NCI-H146 treated with DMSO at 0.1 percent for 48 hours (cell line): ENCODE data around the gene FOLH1.
"Not testable (repeated sequence)": the region's sequence is repeated elsewhere in the genome, so short reads cannot be mapped to it uniquely, and the experiment has no call there.

ENCODE experiments used
- DNase-seq: peaks from one replicate; lab custom pipeline; 2025; ENCODE audit not compliant: unreplicated experiment; lab: John Stamatoyannopoulos, UW

The FOLH1 gene

GRCh38 chr11:49208006-49208721, at the start of gene FOLH1:
FOLH1 (minus strand) TSS chr11:49208602; CDS start chr11:49208409, 193 bp downstream.
- DNase-seq = no peak

- not testable (repeated sequence) for DNase-seq
These were observed 46.7 kb upstream of the FOLH1 start for GRCh38 chr11:49255148-49255547.

GRCh38 chr11:49251212-49251611, 42.8 kb upstream of the FOLH1 start:
- not testable (repeated sequence) for DNase-seq

GRCh38 chr11:49250398-49251115, 42.2 kb upstream of the FOLH1 start:
- not testable (repeated sequence) for DNase-seq

GRCh38 chr11:49249363-49249762, 41.0 kb upstream of the FOLH1 start:
- DNase-seq = not testable (repeated sequence)

GRCh38 chr11:49233685-49234084, 25.3 kb upstream of the FOLH1 start:
- not testable (repeated sequence) for DNase-seq

- not testable (repeated sequence) for DNase-seq
These were observed 24.6 kb upstream of the FOLH1 start for GRCh38 chr11:49233019-49233418.

GRCh38 chr11:49231725-49232124, 23.3 kb upstream of the FOLH1 start:
- not testable (repeated sequence) for DNase-seq

- not testable (repeated sequence) for DNase-seq
These were observed 22.1 kb upstream of the FOLH1 start for GRCh38 chr11:49230534-49230933.

GRCh38 chr11:49230001-49230400, 21.6 kb upstream of the FOLH1 start:
- not testable (repeated sequence) for DNase-seq

GRCh38 chr11:49229136-49229535, 20.7 kb upstream of the FOLH1 start:
- DNase-seq = not testable (repeated sequence)

- not testable (repeated sequence) for DNase-seq
These were observed 16.9 kb upstream of the FOLH1 start for GRCh38 chr11:49225255-49225785.

GRCh38 chr11:49221112-49221511, 12.7 kb upstream of the FOLH1 start:
- no peak for DNase-seq

- no peak for DNase-seq
These were observed 4.7 kb upstream of the FOLH1 start for GRCh38 chr11:49213026-49213560.

- DNase-seq = not testable (repeated sequence)
These were observed 1.4 kb downstream of the FOLH1 start for GRCh38 chr11:49206999-49207398.

GRCh38 chr11:49202287-49202976, 6.0 kb downstream of the FOLH1 start:
- DNase-seq = no peak

GRCh38 chr11:49196775-49197174, 11.6 kb downstream of the FOLH1 start:
- not testable (repeated sequence) for DNase-seq

- DNase-seq = not testable (repeated sequence)
These were observed 12.4 kb downstream of the FOLH1 start for GRCh38 chr11:49196002-49196401.

- DNase-seq = not testable (repeated sequence)
These were observed 18.1 kb downstream of the FOLH1 start for GRCh38 chr11:49190287-49190686.

GRCh38 chr11:49186225-49186624, 22.2 kb downstream of the FOLH1 start:
- DNase-seq = not testable (repeated sequence)

GRCh38 chr11:49185597-49185996, 22.8 kb downstream of the FOLH1 start:
- DNase-seq = not testable (repeated sequence)
